Measurements from ENCODE around the gene PZP.

The PZP gene

DNA sequence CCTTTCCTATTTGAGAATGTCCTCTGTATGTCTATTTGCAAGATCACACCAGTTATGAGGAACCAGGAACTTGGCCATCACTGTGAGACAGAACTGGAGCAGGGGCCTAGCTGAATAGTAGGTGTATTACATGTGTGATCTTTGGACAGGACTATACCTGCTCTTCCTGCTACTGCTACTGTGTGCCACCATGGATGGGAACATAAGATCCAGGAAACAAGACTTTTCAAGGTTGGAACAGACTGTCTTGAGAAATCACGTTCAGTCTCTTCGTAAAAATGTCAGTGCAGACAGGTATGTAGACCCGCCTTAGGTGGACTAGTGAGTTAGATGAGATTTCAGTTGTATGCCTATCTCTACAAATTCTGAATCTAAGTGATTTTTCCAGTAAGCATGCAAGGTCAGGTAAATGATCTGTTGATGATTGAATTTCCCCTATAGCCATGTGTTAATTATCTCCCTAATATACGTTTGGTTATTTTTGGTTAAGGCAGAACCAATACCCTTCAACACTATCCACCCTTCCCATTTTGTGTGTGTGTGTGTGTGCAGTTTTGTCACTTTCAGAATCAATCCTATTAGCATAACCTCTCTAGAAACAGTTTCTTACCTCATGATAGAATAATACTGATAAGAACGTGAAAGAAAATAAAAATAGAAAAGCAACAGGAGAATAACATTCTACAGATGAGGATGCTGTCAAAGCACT lies 99.5 kb downstream of the PZP start:
- no peaks in the 10 kb centered on the region for H3K4me1 ChIP-seq
- no peak overlapping the region for H3K4me3 ChIP-seq (ENCODE audit: low read depth, low read length)
- H3K79me2 ChIP-seq: no peaks in the 10 kb centered on the region
- no peak overlapping the region for H2AFZ ChIP-seq
- no peak overlapping the region for H3K9ac ChIP-seq
- no peaks in the 10 kb centered on the region for H3K36me3 ChIP-seq (ENCODE audit: control insufficient read depth, insufficient read depth, low read length)
- no peak overlapping the region for H3K4me2 ChIP-seq (ENCODE audit: low read length)
- no peak for TF ChIP-seq CTCF (IDR thresholded peaks at IDR 0.05)
- H3K27me3 ChIP-seq (ENCODE audit: control insufficient read depth, insufficient read depth, low read length): no peaks in the 10 kb centered on the region
- H3K27ac ChIP-seq: no peak overlapping the region
- no peaks in the 10 kb centered on the region for H3K9me3 ChIP-seq (ENCODE audit: control insufficient read depth, low read length)

- Histone ChIP-seq H3K79me2 (no peaks in the 10 kb centered on the region), H3K9me3 (ENCODE audit: control insufficient read depth, low read length) (no peaks in the 10 kb centered on the region), H2AFZ (no peak overlapping the region), H3K27ac (no peak overlapping the region), H3K36me3 (ENCODE audit: control insufficient read depth, insufficient read depth, low read length) (no peaks in the 10 kb centered on the region), H3K4me1 (no peaks in the 10 kb centered on the region), H3K4me2 (ENCODE audit: low read length) (no peak overlapping the region), H3K27me3 (ENCODE audit: control insufficient read depth, insufficient read depth, low read length) (no peaks in the 10 kb centered on the region), H3K4me3 (ENCODE audit: low read depth, low read length) (no peak overlapping the region), H3K9ac (no peak overlapping the region)
- TF ChIP-seq CTCF (IDR thresholded peaks at IDR 0.05): no peak
These were observed 100.7 kb downstream of the PZP start for GRCh38 chr12:9107542-9107873.

GRCh38 chr12:9106610-9107541 lies 101.3 kb downstream of the PZP start:
- H3K36me3 ChIP-seq (ENCODE audit: control insufficient read depth, insufficient read depth, low read length): no peaks in the 10 kb centered on the region

GRCh38 chr12:9106067-9106466 lies 102.1 kb downstream of the PZP start:
- Histone ChIP-seq H3K27me3 (ENCODE audit: control insufficient read depth, insufficient read depth, low read length) (no peaks in the 10 kb centered on the region), H3K36me3 (ENCODE audit: control insufficient read depth, insufficient read depth, low read length) (no peaks in the 10 kb centered on the region), H2AFZ (no peak overlapping the region), H3K4me3 (ENCODE audit: low read depth, low read length) (no peak overlapping the region), H3K4me2 (ENCODE audit: low read length) (no peak overlapping the region), H3K9ac (no peak overlapping the region), H3K9me3 (ENCODE audit: control insufficient read depth, low read length) (no peaks in the 10 kb centered on the region), H3K4me1 (no peaks in the 10 kb centered on the region), H3K27ac (no peak overlapping the region), H3K79me2 (no peaks in the 10 kb centered on the region)
- no peak for TF ChIP-seq CTCF (IDR thresholded peaks at IDR 0.05)

More at GRCh38 chr12:9106610-9107541, 101.3 kb downstream of the PZP start:
- Histone ChIP-seq H3K4me2 (ENCODE audit: low read length) (no peak overlapping the region), H3K79me2 (no peaks in the 10 kb centered on the region), H3K9me3 (ENCODE audit: control insufficient read depth, low read length) (no peaks in the 10 kb centered on the region), H3K9ac (no peak overlapping the region), H3K27me3 (ENCODE audit: control insufficient read depth, insufficient read depth, low read length) (no peaks in the 10 kb centered on the region), H3K4me1 (no peaks in the 10 kb centered on the region), H3K4me3 (ENCODE audit: low read depth, low read length) (no peak overlapping the region), H2AFZ (no peak overlapping the region), H3K27ac (no peak overlapping the region)
- no peak for TF ChIP-seq CTCF (IDR thresholded peaks at IDR 0.05)

Measured in parathyroid adenoma (tissue), 2 donors.